ENCODE measurements around the gene ARHGEF6. TPM values are rescaled to one million over a fixed set of nuclear protein-coding genes. Genes with fewer than 3 reads are reported as not detected.

Gene ARHGEF6
- total RNA-seq, 4 donors from 2014 or later = 4.2 to 13.9 (median 8.2) TPM

- Histone ChIP-seq H3K9me3 (no peaks in the 10 kb centered on the region), H3K36me3 (no peaks in the 10 kb centered on the region), H3K4me3 (no peak overlapping the region), H3K27me3 (no peaks in the 10 kb centered on the region), H3K4me1 (no peaks in the 10 kb centered on the region), H3K27ac (no peak overlapping the region)
- DNase-seq = no peak
- WGBS, 2 donors (ENCODE audit: low coverage in 1 of 2) = 60% methylated on average over 1 of the region's 1 CpG; no CpG with 5 or more reads in 1 of the 2 donors
- in situ Hi-C loops (cut with MboI; ENCODE audit: low pct_ligation_motif_present in 1 of 4, low pct_unique_long_range_greater_than_20kb in 1 of 4, low sequenced_read_pairs in 3 of 4) = no loop called here
- intact Hi-C loops (cut with DNase I; ENCODE audit: low total_unique reads) = no loop called here
- no peak for TF ChIP-seq POLR2AphosphoS5 (IDR thresholded peaks at IDR 0.05)
- no peak for TF ChIP-seq EP300 (IDR thresholded peaks at IDR 0.05; ENCODE audit: low read depth)
- TF ChIP-seq POLR2A (IDR thresholded peaks at IDR 0.05) = no peak
- TF ChIP-seq CTCF (IDR thresholded peaks at IDR 0.05) = no peak
Measured at GRCh38 chrX:136697156-136697555, 83.6 kb downstream of the ARHGEF6 start.

- H3K27ac ChIP-seq = no peak overlapping the region
Measured at GRCh38 chrX:136694431-136695087, 86.2 kb downstream of the ARHGEF6 start.

GRCh38 chrX:136692271-136692670 is 88.5 kb downstream of the ARHGEF6 start:
- DNase-seq = no peak
- H3K27ac ChIP-seq = no peak overlapping the region
- 82% methylated on average over 4 of the region's 4 CpGs; no CpG with 5 or more reads in 1 of the 2 donors for WGBS, 2 donors (ENCODE audit: low coverage in 1 of 2)
- no peaks in the 10 kb centered on the region for H3K4me1 ChIP-seq
- H3K27me3 ChIP-seq = no peaks in the 10 kb centered on the region
- H3K9me3 ChIP-seq = no peaks in the 10 kb centered on the region
- no peak overlapping the region for H3K4me3 ChIP-seq
- H3K36me3 ChIP-seq = no peaks in the 10 kb centered on the region
- TF ChIP-seq EP300 (IDR thresholded peaks at IDR 0.05; ENCODE audit: low read depth) (no peak), POLR2A (IDR thresholded peaks at IDR 0.05) (no peak), POLR2AphosphoS5 (IDR thresholded peaks at IDR 0.05) (no peak), CTCF (IDR thresholded peaks at IDR 0.05) (no peak)
- intact Hi-C loops (cut with DNase I; ENCODE audit: low total_unique reads) (no loop called here), in situ Hi-C loops (cut with MboI; ENCODE audit: low pct_ligation_motif_present in 1 of 4, low pct_unique_long_range_greater_than_20kb in 1 of 4, low sequenced_read_pairs in 3 of 4) (no loop called here)

More at GRCh38 chrX:136694431-136695087, 86.2 kb downstream of the ARHGEF6 start:
- WGBS, 2 donors (ENCODE audit: low coverage in 1 of 2) = 35 to 70% methylated on average over 2 to 8 of the region's 8 CpGs
- no peak for TF ChIP-seq POLR2AphosphoS5 (IDR thresholded peaks at IDR 0.05)
- TF ChIP-seq CTCF (IDR thresholded peaks at IDR 0.05) = peak; percentile 44 to 60 (median 52)
- TF ChIP-seq EP300 (IDR thresholded peaks at IDR 0.05; ENCODE audit: low read depth) = no peak
- Histone ChIP-seq H3K36me3 (no peaks in the 10 kb centered on the region), H3K9me3 (no peaks in the 10 kb centered on the region), H3K4me1 (no peaks in the 10 kb centered on the region), H3K27me3 (no peaks in the 10 kb centered on the region), H3K4me3 (no peak overlapping the region)
- in situ Hi-C loops (cut with MboI; ENCODE audit: low pct_ligation_motif_present in 1 of 4, low pct_unique_long_range_greater_than_20kb in 1 of 4, low sequenced_read_pairs in 3 of 4) (no loop called here), intact Hi-C loops (cut with DNase I; ENCODE audit: low total_unique reads) (no loop called here)
- DNase-seq = no peak

GRCh38 chrX:136691028-136691809 is 89.5 kb downstream of the ARHGEF6 start:
- H3K4me3 ChIP-seq = no peak overlapping the region
- H3K27ac ChIP-seq = no peak overlapping the region
- in situ Hi-C loops (cut with MboI; ENCODE audit: low pct_ligation_motif_present in 1 of 4, low pct_unique_long_range_greater_than_20kb in 1 of 4, low sequenced_read_pairs in 3 of 4) (no loop called here), intact Hi-C loops (cut with DNase I; ENCODE audit: low total_unique reads) (no loop called here)
- H3K36me3 ChIP-seq = no peaks in the 10 kb centered on the region
- TF ChIP-seq EP300 (IDR thresholded peaks at IDR 0.05; ENCODE audit: low read depth) (no peak), CTCF (IDR thresholded peaks at IDR 0.05) (no peak), POLR2A (IDR thresholded peaks at IDR 0.05) (no peak), POLR2AphosphoS5 (IDR thresholded peaks at IDR 0.05) (no peak)
- H3K4me1 ChIP-seq = no peaks in the 10 kb centered on the region
- DNase-seq = no peak
- no peaks in the 10 kb centered on the region for H3K27me3 ChIP-seq
- H3K9me3 ChIP-seq = no peaks in the 10 kb centered on the region
- 41 to 56% methylated on average over 2 to 3 of the region's 3 CpGs for WGBS, 2 donors (ENCODE audit: low coverage in 1 of 2)
